Measurements from ENCODE around the gene AFDN. TPM values are rescaled to one million over a fixed set of nuclear protein-coding genes. Genes with fewer than 3 reads are reported as not detected.

AFDN gene
- total RNA-seq, 2 experiments from 2014 or later = 12.5 to 13.9 TPM

GRCh38 chr6:167951781-167952511 is 125.2 kb downstream of the AFDN start:
- intact Hi-C loops (cut with micrococcal nuclease) = no loop called here
- Mint-ChIP-seq H3K27ac (no peak overlapping the region), H3K27me3 (ENCODE audit: low read depth) (no peaks in the 10 kb centered on the region), H3K36me3 (ENCODE audit: low read depth) (peaks cover 2% of the 10 kb centered on the region), H3K4me1 (ENCODE audit: low read depth) (no peaks in the 10 kb centered on the region), H3K4me3 (no peak overlapping the region), H3K9me3 (no peaks in the 10 kb centered on the region)
- CTCF ChIA-PET = no interaction called here
- no peak for DNase-seq

GRCh38 chr6:167952512-167952859 is 125.8 kb downstream of the AFDN start:
- no peaks in the 10 kb centered on the region for H3K9me3 Mint-ChIP-seq

GRCh38 chr6:167953551-167953950 is 126.8 kb downstream of the AFDN start:
- Mint-ChIP-seq H3K4me3 (no peak overlapping the region), H3K9me3 (no peaks in the 10 kb centered on the region), H3K27ac (no peak overlapping the region), H3K36me3 (ENCODE audit: low read depth) (peaks cover 2% of the 10 kb centered on the region), H3K4me1 (ENCODE audit: low read depth) (no peaks in the 10 kb centered on the region), H3K27me3 (ENCODE audit: low read depth) (peaks cover 2% of the 10 kb centered on the region)
- CTCF ChIA-PET = interaction anchor here (0.6 kb wide), 1 partner anchor 14 kb away, joined by 5 read pairs; no protein-coding TSS in a partner anchor
- intact Hi-C loops (cut with micrococcal nuclease) = no loop called here
- no peak for DNase-seq

More at GRCh38 chr6:167952512-167952859, 125.8 kb downstream of the AFDN start:
- H3K4me1 Mint-ChIP-seq (ENCODE audit: low read depth) = no peaks in the 10 kb centered on the region
- H3K27me3 Mint-ChIP-seq (ENCODE audit: low read depth) = no peaks in the 10 kb centered on the region
- H3K27ac Mint-ChIP-seq = no peak overlapping the region
- DNase-seq = no peak
- intact Hi-C loops (cut with micrococcal nuclease) = no loop called here
- no peak overlapping the region for H3K4me3 Mint-ChIP-seq
- CTCF ChIA-PET = no interaction called here
- H3K36me3 Mint-ChIP-seq (ENCODE audit: low read depth) = peaks cover 2% of the 10 kb centered on the region

GRCh38 chr6:167954151-167954550 is 127.4 kb downstream of the AFDN start:
- H3K9me3 Mint-ChIP-seq = no peaks in the 10 kb centered on the region
- no peak for DNase-seq
- no peak overlapping the region for H3K4me3 Mint-ChIP-seq
- intact Hi-C loops (cut with micrococcal nuclease) = no loop called here
- no peak overlapping the region for H3K27ac Mint-ChIP-seq
- H3K36me3 Mint-ChIP-seq (ENCODE audit: low read depth) = peaks cover 2% of the 10 kb centered on the region
- peaks cover 2% of the 10 kb centered on the region for H3K27me3 Mint-ChIP-seq (ENCODE audit: low read depth)
- CTCF ChIA-PET = interaction anchor here (0.6 kb wide), 1 partner anchor 13 kb away, joined by 5 read pairs; no protein-coding TSS in a partner anchor
- H3K4me1 Mint-ChIP-seq (ENCODE audit: low read depth) = no peaks in the 10 kb centered on the region

- intact Hi-C loops (cut with micrococcal nuclease) = no loop called here
- CTCF ChIA-PET = no interaction called here
- Mint-ChIP-seq H3K4me1 (ENCODE audit: low read depth) (no peaks in the 10 kb centered on the region), H3K27me3 (ENCODE audit: low read depth) (peaks cover 2% of the 10 kb centered on the region), H3K27ac (no peak overlapping the region), H3K36me3 (ENCODE audit: low read depth) (no peaks in the 10 kb centered on the region), H3K9me3 (no peaks in the 10 kb centered on the region), H3K4me3 (no peak overlapping the region)
- DNase-seq = no peak
These were observed 129.8 kb downstream of the AFDN start for GRCh38 chr6:167956491-167956890.

- intact Hi-C loops (cut with micrococcal nuclease) = no loop called here
- no peak for DNase-seq
- no peaks in the 10 kb centered on the region for H3K9me3 Mint-ChIP-seq
- no peak overlapping the region for H3K4me3 Mint-ChIP-seq
- H3K36me3 Mint-ChIP-seq (ENCODE audit: low read depth) = no peaks in the 10 kb centered on the region
- CTCF ChIA-PET = no interaction called here
- no peaks in the 10 kb centered on the region for H3K4me1 Mint-ChIP-seq (ENCODE audit: low read depth)
- no peak overlapping the region for H3K27ac Mint-ChIP-seq
- H3K27me3 Mint-ChIP-seq (ENCODE audit: low read depth) = peaks cover 4% of the 10 kb centered on the region
These were observed 130.3 kb downstream of the AFDN start for GRCh38 chr6:167956983-167957492.

GRCh38 chr6:167957626-167958025 is 130.9 kb downstream of the AFDN start:
- Mint-ChIP-seq H3K4me3 (no peak overlapping the region), H3K4me1 (ENCODE audit: low read depth) (no peaks in the 10 kb centered on the region), H3K27me3 (ENCODE audit: low read depth) (peaks cover 4% of the 10 kb centered on the region), H3K36me3 (ENCODE audit: low read depth) (no peaks in the 10 kb centered on the region), H3K27ac (no peak overlapping the region), H3K9me3 (no peaks in the 10 kb centered on the region)
- DNase-seq = no peak
- CTCF ChIA-PET = no interaction called here
- intact Hi-C loops (cut with micrococcal nuclease) = no loop called here

GRCh38 chr6:167960579-167960978 is 133.9 kb downstream of the AFDN start:
- Mint-ChIP-seq H3K27me3 (ENCODE audit: low read depth) (peaks cover 4% of the 10 kb centered on the region), H3K36me3 (ENCODE audit: low read depth) (no peaks in the 10 kb centered on the region), H3K4me3 (no peak overlapping the region)

GRCh38 chr6:167962711-167963110 is 136.0 kb downstream of the AFDN start:
- Mint-ChIP-seq H3K36me3 (ENCODE audit: low read depth) (no peaks in the 10 kb centered on the region), H3K4me3 (no peak overlapping the region), H3K4me1 (ENCODE audit: low read depth) (no peaks in the 10 kb centered on the region), H3K9me3 (no peaks in the 10 kb centered on the region), H3K27ac (no peak overlapping the region), H3K27me3 (ENCODE audit: low read depth) (peaks cover 3% of the 10 kb centered on the region)
- CTCF ChIA-PET = no interaction called here
- no peak for DNase-seq
- intact Hi-C loops (cut with micrococcal nuclease) = no loop called here

More at GRCh38 chr6:167960579-167960978, 133.9 kb downstream of the AFDN start:
- CTCF ChIA-PET = no interaction called here
- H3K27ac Mint-ChIP-seq = no peak overlapping the region
- no peaks in the 10 kb centered on the region for H3K9me3 Mint-ChIP-seq
- intact Hi-C loops (cut with micrococcal nuclease) = no loop called here
- no peaks in the 10 kb centered on the region for H3K4me1 Mint-ChIP-seq (ENCODE audit: low read depth)
- DNase-seq = no peak

GRCh38 chr6:167963589-167964057 is 136.9 kb downstream of the AFDN start:
- no peaks in the 10 kb centered on the region for H3K4me1 Mint-ChIP-seq (ENCODE audit: low read depth)
- no peak overlapping the region for H3K4me3 Mint-ChIP-seq
- no peak for DNase-seq
- H3K27ac Mint-ChIP-seq = no peak overlapping the region
- intact Hi-C loops (cut with micrococcal nuclease) = no loop called here
- CTCF ChIA-PET = no interaction called here
- no peaks in the 10 kb centered on the region for H3K36me3 Mint-ChIP-seq (ENCODE audit: low read depth)
- no peaks in the 10 kb centered on the region for H3K9me3 Mint-ChIP-seq
- H3K27me3 Mint-ChIP-seq (ENCODE audit: low read depth) = peaks cover 2% of the 10 kb centered on the region

GRCh38 chr6:167965592-167966539 is 139.2 kb downstream of the AFDN start:
- intact Hi-C loops (cut with micrococcal nuclease) = no loop called here
- Mint-ChIP-seq H3K36me3 (ENCODE audit: low read depth) (no peaks in the 10 kb centered on the region), H3K9me3 (no peaks in the 10 kb centered on the region), H3K4me1 (ENCODE audit: low read depth) (no peaks in the 10 kb centered on the region), H3K27ac (no peak overlapping the region), H3K27me3 (ENCODE audit: low read depth) (peaks cover 2% of the 10 kb centered on the region), H3K4me3 (no peak overlapping the region)
- CTCF ChIA-PET = no interaction called here
- no peak for DNase-seq

GRCh38 chr6:167966540-167966905 is 139.8 kb downstream of the AFDN start:
- Mint-ChIP-seq H3K9me3 (no peaks in the 10 kb centered on the region), H3K4me1 (ENCODE audit: low read depth) (no peaks in the 10 kb centered on the region), H3K4me3 (no peak overlapping the region), H3K27ac (no peak overlapping the region), H3K36me3 (ENCODE audit: low read depth) (no peaks in the 10 kb centered on the region), H3K27me3 (ENCODE audit: low read depth) (peaks cover 2% of the 10 kb centered on the region)
- CTCF ChIA-PET = no interaction called here
- DNase-seq = no peak
- intact Hi-C loops (cut with micrococcal nuclease) = no loop called here

Data from activated naive CD4-positive, alpha-beta T cell treated with anti-CD3 and anti-CD28 coated beads for 36 hours (primary cell).